GM18507 (cell line): ENCODE results near the gene CMTM4.
"Not testable (repeated sequence)": the region's sequence is repeated elsewhere in the genome, so short reads cannot be mapped to it uniquely, and the experiment has no call there.

Experiments
- DNase-seq: peaks from one replicate; pipeline ENCODE4 v3.0.0; 2011; ENCODE audit warnings: low read depth; ENCODE audit not compliant: insufficient read length; ENCODE audit errors: extremely low spot score
- FAIRE-seq: peaks from 2 replicates; lab custom pipeline; 2011; peaks lifted over from hg19 to GRCh38; lab: Jason Lieb, UNC

CMTM4 gene

DNA sequence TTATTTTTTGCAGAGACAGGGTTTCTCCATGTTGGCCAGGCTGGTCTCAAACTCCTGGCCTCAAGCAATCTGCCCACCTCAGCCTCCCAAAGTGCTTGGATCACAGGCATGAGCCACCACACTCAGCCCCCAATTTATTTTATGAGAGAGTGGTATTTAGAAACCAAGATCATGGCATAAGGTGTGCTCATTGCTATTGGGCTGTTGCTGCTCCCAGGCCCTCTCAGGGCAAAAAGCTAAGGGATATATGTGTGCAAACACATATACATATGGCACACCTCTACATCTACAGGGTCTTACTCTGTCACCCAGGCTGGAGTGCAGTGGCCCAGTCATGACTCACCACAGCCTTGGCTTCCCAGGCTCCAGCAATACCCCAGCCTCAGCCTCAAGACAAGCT is 15.0 kb upstream of the CMTM4 start:
- FAIRE-seq (no peak), DNase-seq (no peak)

DNA sequence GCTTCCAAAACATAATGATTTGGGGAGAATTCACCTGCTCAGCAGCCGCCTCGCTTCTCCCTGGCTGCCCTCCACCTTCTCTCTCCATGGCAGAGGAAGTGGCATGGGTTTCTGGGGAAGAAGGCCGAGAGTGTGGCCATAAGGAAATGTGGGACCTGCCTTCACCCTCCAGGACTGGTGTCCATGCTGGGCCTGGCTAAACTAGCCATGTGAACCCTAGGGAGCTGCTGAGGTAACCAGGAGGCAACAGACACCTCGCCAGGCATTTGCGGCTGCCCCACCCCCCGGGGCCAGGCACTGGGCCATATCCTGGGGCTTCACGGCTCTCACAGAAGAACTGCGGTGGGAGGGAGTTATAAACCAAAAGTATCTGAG is 9.9 kb upstream of the CMTM4 start:
- FAIRE-seq (no peak), DNase-seq (no peak)

DNA sequence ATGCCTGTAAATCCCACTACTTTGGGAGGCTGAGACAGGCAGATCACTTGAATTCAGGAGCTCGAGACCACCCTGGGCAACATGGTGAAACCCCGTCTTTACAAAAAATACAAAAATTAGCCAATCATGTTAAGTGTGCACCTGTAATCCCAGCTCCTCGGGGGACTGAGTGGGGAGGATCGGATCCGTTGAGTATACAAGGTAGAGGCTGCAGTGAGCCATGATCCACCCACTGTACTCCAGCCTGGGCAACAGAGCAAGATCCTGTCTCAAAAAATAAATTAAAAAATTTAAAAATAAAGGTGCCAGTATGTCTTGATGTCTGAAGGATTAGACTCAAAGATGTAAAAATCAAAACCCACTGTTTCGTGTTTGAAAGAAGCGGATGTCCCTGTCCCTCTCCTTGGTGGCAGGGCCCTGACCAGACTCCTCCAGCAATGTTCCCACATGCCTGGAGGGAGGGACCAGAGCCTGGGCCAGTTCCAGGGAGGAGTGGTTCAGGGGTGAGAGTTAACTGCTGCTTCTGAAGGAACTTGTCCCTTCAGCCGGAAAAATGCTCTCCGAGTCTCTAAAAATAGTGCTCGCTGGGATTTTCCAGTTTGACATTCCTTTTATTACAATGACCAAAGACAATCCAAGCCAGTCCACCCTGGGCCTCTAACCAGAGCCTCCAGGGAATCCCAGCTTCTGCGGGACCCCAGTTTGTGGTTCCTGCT is 9.4 kb upstream of the CMTM4 start:
- no peak for DNase-seq
- no peak for FAIRE-seq

DNA sequence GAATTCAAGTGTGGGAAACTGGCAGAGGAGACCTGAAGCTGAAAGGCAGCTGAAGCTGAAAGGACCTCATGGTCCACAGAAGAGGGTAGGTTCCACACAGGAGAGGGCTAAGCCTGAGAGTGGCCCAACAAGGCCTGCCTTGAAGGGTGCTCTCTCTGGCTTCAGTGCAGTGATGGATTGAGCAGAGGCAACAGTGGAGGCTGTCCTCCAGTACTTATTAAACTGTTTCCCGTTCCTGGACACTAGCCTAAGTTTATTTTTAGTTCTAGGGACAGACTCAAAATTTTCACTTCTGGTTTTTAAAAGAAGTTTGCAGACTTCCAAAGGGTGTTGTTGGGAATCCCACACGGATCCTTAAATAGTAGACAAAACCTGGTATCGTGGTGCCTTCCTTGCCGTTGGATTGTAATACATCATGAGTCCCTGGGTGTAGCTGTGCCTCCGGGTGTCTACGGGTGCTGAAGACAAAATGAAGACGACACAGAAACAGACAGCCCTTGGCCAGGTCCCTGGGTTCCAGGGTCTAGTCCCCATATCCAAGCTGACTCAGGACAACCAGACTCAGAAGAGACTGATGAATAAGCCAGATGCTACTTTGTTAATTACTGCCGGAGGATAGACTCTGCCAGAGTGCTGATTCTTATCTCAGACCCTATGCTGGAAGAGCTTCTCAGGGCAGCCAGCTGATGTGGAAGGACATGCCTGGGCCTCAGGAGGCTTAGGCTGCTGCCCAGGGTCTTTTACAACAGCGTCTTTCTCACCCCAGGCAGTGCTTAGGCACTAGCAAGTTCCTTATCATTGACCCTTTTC is 7.1 kb upstream of the CMTM4 start:
- DNase-seq (no peak), FAIRE-seq (no peak)

DNA sequence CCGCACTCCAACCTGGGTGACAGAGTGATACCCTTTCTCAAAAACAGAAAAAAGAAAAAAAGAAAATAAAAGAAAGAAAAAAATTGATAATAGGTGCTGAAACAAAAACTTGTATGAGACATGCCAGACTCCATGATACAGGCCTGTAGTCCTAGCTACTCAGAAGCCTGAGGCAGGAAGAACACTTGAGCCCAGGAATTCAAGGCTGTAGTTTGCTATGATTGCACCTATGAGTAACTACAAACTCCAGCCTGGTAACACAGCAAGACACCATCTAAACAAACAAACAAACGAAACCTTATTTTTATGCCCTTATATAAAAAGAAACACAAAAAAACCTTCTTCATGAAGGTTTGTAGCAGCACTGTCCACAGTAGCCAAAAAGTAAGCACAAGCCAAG is 5.0 kb upstream of the CMTM4 start:
- no peak for FAIRE-seq
- DNase-seq: no peak

DNA sequence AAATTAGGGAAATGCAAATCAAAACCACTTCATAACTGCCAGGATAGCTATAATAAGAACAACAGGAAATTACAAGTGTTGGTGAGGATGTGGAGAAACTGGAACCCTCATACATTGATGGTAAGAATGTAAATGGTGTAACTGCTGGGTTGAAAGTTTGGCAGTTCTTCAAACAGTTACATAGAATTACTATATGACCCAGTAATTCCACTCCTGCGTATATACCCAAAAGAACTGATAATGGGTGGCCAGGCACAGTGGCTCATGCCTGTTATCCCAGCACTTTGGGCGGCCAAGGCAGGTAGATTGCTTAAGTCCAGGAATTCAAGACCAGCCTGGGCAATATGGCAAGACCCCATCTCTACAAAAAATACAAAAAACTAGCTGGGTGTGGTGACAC is 4.5 kb upstream of the CMTM4 start:
- FAIRE-seq (no peak), DNase-seq (no peak)

DNA sequence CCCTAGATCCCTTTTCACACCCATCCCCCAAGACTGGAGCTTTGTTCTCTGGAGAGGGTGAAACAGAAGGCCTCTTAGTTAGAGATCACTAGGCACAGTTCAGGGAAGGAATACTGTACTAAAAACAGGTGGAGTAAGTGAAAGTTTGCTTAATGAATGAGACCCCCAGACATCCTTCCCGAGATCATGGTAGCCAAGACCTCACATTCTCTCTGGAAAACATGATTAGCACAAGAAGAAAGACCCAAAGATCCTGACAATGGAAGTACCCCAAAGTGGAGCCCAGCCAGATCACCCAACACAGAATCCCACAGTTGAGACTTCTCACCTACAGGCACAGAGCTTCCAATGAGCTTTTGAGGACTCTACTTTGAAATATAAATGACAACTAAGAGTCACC is 3.4 kb upstream of the CMTM4 start:
- DNase-seq (no peak), FAIRE-seq (no peak)

DNA sequence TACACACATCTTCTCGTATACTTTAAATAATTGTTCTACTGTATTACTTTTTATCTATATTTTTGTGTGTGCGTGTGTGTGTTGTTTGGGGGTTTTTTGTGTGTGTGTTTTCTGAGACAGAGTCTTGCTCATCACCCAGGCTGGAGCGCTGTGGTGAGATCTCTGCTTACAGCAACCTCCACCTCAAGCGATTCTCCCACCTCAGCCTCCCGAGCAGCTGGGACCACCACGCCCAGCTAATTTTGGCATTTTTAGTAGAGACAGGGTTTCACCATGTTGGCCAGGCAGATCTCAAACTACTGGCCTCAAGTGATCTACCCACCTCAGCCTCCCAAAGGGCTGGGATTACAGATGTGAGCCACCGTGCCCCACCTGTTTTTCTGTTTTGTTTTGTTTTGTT is 1.5 kb upstream of the CMTM4 start:
- DNase-seq (no peak), FAIRE-seq (no peak)

DNA sequence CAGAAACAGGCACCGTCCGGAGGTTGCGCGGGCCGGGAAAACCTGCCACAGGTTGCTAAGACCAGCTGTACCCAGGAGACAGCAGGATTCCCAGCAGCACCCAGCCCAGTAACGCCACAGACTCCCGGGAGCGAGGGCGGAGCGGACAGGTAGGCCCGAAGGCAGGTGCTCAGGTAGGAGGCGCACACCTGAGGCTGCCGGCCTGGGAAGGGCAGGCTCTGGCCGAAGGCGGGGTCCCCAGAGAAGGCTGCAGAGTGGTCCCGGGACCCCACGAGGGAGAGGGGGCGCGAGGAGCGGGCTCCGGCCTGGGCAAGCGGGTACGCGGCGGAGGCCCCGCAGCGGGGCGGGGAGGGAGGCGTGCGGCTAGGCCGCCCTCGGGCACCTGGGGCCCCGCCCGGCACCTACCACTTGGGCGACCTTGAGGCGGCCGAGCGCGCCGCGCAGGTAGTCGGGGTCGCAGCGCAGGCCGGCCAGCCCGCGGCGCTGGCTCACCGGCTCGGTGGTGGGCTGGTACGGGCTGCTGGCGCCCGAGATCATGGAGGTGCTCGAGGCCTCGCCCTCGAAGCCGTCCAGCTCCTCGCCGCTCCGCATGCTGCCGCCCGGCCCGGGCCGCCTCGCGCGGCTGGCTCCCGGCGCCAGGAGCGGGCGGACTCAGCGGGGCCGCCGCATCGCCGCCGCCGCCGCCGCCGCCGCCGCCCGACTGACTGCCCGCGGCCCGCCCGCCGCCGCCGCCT is 441 bp downstream of the CMTM4 start:
- DNase-seq (no peak), FAIRE-seq (no peak)

DNA sequence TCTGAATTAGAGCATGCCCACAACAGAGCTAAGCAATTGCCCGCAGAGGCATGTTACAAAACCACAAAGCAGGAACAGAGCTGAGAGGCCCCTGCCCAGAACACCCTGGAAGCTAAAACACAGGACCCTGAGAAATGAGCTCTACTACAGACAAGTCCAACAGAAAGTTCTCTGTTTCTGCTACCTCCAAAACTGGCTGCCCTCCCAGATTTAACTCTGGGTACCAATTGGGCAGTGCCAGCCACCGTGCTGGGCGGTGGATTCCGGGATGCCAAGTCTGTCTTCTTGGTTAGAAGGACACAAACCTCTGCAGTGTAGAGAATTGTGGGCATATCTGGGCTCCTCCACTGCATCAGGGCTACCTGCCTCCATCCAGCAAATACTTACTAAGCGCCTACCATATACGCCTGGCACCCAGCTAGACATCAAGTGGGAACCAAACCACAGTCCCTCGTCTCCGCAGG is 1.0 kb downstream of the CMTM4 start:
- no peak for DNase-seq

DNA sequence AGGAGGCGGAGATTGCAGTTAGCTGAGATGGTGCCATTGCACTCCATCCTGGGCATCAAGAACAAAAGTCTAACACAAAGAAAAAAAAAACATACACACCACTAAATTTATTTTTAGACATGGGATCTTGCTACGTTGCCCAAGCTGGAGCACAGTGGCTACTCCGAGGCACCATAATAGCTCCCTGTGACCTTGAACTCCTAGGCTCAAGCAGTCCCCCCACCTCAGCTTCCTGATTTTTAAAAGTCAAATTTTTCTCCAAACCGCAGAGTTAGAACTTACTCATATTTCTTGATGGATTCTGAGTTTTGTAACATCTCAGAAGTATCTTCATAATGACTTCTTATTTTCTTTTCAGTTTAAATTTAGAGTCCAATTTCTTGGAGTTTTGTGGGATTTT is 3.4 kb downstream of the CMTM4 start:
- DNase-seq (no peak), FAIRE-seq (no peak)

More for the DNA sequence above, 1.0 kb downstream of the CMTM4 start:
- FAIRE-seq: no peak

DNA sequence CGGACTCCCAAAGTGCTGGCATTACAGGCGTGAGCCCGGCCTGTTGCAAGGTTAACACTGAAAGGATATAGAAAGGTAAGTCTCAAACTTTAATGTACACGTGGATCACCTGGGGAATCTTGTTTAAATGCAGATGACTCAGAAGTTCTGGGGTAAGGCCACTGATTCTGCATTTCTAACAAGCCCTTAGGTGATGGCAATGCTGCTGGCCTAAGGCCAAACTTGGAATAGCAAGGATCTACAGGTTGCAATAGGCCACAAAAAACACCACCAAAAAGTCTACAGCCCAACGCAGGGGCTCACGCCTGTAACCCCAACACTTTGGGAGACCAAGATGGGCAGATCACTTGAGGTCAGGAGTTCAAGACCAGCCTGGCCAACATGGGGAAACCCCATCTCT is 4.2 kb downstream of the CMTM4 start:
- DNase-seq: no peak
- FAIRE-seq: no peak

DNA sequence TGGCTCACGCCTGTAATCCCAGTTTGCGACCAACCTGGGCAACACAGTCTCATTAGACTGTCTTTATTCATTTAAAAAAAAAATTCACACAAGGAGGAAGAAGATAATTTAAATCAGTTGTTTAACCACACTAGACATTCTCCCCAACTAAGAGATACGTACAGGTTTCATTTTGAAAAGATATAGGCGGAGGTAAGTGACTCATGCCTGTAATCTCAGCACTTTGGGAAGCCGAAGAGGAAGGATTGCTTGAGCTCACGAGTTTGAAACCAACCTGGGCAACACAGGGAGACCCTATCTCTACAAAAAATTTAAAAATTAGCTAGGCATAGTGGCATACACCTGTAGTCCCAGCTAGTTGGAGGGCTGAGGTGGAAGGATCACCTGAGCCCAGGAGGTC is 5.3 kb downstream of the CMTM4 start:
- DNase-seq (no peak), FAIRE-seq (no peak)

DNA sequence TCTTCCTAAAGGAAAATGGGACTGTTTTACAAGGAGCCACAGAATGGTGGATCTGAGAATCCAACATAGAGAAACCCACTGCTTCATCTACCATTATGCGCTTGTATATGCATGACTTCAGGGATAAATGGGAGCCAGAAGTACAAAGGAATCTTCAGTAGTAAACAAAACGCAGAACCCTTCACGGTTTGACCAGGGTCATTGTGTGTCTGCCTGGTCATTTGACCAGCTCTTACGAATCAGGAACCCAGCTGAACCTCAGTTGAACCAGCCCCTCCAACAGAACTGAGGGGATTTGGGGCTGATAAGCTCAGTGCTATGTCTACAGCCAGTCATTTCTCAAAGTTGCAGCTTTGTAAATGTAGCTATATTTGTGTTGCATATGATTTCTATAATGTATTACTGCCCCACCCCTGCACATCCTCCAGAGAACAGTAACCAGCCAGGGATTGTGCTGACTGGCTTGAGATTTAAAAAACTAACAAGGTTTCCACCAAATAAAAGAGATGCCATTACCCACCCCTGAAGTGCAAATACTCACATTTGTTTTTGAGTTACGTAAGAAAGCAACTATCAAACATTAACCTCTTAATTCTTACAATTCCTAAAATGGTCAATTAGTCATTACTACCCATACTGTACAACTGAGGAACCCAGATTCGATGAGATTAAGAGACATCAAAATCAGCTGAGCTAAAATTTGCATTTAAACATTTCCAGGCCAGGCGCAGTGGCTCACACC is 6.3 kb downstream of the CMTM4 start:
- DNase-seq (no peak), FAIRE-seq (no peak)

DNA sequence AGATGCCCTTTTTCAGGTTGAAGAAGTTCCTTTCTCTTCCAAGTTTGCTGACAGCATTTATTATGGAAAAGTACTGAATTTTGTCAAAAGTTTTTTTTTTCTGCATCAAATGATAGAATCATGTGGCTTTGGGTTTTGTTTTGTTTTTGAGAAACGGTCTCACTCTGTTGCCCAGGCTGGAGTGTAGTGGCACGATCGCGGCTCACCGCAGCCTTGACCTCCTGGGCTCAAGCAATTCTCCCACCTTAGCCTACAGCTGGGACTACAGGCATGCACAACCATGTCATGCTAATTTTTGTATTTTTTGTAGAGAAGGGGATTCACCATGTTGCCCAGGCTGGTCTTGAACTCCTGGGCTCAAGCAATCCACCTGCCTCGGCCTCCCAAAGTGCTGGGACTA is 7.3 kb downstream of the CMTM4 start:
- no peak for DNase-seq
- no peak for FAIRE-seq

DNA sequence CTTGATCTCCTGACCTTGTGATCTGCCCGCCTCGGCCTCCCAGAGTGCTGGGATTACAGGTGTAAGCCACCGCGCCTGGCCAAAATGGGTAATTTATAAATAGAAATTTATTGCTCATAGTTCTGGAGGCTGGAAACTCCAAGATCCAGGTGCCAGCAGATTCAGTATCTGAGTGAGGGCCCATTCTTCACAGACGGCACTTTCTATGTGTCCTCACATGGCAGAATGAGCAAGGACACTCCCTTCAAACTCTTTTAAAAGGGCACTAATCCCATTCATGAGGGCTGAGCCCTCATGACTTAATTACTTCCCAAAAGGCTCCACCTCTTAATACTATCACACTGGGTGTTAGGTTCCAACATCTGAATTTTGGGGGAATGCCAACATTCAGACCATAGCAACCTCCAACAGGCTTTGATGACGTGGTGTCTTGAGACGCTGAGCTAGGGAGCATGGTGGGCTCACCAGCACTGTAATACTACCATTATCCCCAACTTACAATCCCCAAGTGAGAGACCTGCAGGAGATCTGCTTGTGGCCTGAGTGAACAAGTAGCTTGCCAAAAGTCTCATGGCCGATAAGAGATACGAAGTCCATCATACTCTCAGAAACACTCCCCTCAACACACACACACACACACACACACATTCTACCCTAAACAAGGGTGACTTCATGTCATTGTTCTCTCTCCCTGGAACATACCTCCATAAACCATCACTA is 8.5 kb downstream of the CMTM4 start:
- no peak for FAIRE-seq
- no peak for DNase-seq

DNA sequence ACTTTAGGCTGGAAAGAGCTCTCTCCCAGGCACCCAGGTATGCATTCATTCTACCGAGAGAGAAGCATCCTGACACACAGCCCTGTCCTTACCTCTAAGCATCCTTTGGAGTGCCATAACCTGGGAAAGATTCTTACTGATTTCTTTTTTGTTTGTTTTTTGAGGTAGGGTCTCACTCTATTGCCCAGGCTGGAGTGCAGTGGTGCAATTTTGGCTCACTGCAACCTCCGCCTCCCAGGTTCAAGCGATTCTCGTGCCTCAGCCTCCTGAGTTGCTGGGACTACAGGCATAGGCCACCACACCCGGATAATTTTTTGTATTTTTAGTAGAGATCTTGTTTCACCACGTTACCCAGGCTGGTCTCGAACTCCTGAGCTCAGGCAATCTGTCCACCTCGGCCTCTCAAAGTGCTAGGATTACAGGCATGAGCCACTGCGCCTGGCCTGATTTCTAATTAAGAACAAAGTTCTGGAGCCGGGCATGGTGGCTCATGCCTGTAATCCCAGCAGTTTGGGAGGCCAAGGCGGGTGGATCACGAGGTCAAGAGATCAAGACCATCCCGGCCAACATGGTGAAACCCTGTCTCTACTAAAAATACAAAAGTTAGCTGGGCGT is 10.9 kb downstream of the CMTM4 start:
- not testable (repeated sequence) for FAIRE-seq, DNase-seq

DNA sequence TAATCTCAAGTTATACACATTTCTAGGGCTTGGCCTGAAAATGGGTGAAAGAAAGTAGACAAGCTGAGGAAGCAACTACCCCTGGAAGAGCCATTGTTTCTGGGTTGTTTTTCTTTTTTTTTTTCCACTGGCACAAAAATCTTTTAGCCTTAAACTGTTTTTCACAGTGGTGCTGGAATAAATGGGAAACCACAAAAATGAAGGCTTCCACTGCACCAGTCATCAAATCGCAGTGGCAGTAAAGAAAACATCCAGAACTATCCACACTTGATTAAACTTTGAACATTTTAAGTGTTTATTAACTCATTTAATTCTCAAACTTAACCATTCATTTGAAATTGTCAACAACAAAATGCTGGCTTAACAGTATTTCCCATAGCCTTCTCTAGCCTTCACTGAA is 14.3 kb downstream of the CMTM4 start:
- no peak for FAIRE-seq
- DNase-seq: no peak

DNA sequence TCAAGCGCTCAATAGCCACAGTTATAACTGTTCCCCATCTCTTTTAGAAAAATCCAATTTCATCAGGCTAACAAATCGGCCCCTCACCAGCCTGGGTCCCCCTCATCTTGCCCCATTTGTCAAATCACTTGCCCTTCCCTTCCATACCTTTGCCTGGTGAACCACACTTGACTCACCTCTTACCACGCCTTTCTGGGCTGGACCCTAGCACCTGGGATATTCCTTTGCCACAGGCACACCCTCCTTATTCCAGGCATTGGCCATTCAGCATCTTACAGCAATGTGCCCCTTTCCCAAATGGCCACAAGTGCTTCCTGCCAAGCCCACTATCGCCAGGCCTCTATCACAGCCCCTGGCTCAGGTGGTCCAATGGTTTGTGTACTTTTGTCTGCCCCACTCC is 14.9 kb downstream of the CMTM4 start:
- FAIRE-seq: no peak
- DNase-seq: no peak
